ENCODE measurements around the gene ACTL7B.
"Not testable (repeated sequence)": the region's sequence is repeated elsewhere in the genome, so short reads cannot be mapped to it uniquely, and the experiment has no call there.

The ACTL7B gene, protein sequence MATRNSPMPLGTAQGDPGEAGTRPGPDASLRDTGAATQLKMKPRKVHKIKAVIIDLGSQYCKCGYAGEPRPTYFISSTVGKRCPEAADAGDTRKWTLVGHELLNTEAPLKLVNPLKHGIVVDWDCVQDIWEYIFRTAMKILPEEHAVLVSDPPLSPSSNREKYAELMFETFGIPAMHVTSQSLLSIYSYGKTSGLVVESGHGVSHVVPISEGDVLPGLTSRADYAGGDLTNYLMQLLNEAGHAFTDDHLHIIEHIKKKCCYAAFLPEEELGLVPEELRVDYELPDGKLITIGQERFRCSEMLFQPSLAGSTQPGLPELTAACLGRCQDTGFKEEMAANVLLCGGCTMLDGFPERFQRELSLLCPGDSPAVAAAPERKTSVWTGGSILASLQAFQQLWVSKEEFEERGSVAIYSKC

DNA sequence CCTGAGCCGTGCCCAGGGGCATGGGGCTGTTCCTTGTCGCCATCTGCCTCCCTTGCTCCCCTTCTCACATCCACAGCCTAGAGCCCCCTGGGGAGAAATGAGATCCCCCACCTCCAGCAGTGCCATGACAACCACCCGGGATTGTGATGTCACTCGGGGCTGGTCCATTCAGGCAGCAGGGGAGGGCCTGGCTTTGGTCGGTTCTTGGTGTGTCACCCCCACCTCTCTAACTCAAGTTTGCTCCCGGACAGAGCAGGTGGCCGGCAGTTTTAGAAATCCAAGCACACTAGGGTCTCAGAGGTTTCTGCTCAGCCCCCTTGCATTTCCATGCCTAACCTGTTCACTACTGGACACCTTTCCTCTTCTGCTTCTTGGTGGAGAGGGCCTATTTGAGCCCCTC, at the start of gene ACTL7B:
Gene ACTL7B (minus strand): TSS at position 99 of the 400 bp plus-strand sequence. CDS start 56 bp downstream, at position 43.
- no peak for DNase-seq

DNA sequence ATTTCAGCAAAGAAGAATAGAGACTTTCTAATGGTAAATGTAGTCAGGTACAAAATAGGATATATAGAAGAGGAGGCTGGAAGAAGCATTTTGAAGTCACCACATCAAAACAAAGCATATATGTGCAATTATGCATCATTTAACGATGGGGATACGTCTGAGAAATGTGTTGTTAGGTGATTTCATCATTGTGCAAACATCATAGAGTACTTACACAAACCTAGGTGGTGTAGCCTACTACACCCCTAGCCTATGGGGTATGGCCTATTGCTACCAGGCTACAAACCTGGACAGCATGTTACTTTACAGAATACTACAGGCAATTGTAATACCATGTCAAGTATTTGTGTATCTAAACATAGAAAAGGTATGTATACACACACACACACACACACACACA, 49.7 kb upstream of the ACTL7B start:
- DNase-seq = no peak

DNA sequence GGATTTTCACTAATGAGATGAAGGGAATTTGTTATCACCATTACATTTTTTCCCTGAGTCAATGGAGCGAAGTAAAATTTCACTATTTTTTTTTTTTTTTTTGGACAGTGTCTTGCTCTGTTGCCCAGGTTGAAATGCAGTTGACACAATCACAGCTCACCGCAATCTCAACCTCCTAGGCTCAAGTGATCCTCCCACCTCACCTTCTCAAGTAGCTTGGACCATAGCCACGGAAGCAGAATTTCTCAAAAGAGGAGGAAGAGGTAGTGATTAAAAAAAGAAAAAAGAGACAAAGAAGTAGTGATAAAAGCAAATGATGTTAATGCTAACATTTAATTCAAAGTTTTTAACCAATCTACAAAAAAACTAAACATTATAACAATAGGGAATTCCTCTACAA, 48.4 kb upstream of the ACTL7B start:
- no peak for DNase-seq

DNA sequence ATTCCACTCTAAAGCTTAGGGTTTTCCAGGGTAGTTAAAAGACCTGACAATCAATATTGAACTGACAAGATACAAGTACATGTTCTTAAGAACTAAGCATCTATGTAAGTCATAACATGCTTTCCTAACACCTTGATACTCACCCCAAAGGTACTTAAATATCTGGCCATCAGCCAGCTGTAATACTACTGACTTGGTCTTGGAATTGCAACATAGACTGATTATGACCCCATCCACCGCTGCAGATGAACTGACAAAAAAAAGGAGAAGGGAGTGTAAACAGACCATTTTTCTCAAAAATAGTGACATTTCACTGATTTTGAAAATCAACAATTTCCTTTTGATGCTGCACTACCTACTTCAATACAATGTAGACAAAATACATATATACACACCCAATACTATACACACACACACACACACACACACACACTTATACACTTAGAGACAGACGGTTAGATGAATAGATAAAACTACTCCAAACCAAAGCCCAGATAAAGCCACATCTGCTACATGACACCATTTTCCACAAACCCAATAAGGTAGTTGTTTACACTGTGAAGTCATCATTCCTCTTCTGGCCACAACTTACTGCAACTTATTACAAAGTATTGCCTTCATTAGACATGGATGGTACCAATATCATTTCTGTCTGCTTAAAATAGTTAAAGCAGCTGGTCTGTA, 47.8 kb upstream of the ACTL7B start:
- no peak for DNase-seq

DNA sequence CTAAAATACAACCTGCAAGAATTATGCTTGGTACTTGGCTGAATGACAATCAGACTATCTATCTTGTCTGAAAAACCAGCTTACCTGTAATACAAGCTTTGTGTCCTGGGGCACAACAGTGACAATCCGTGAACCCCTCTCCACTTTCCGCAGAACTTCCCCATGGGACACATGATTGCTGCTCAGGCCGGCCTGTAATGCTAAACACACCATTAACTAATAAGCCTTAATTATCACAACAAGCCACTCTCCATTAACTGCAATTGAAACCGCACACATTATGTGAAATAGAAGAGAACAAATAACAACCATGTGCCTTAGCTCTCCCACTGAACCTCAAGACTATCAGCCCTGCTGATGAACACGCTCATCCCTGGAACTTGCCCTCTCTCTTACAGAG, 44.4 kb upstream of the ACTL7B start:
- no peak for DNase-seq

DNA sequence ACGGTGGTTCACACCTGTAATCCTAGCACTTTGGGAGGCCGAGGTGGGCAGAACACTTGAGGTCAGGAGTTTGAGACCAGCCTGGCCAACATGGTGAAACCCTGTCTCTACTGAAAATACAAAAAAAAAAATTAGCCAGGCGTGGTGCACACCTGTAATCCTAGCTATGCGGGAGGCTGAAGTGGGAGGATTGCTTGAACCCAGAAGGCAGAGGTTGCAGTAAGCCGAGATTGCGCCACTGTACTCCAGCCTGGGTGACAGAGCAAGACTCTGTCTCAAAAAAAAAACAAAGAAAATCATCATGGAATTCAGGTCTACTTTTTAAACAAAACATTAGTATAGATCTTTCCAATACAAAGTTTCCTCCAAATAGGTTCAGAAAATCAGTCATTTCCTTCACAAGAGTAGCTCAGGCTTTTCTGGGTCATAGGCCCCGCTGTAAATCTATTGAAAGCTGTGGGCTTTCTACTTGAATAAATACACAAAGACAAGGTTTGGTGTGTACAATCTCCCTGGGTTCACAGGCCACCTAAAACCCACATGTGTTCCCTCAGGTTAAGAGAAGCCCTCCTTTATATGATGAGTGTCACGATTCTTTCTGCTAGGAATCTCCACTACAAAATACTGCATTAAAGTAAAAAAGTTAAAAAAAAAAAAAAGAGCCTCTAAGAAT, 43.4 kb upstream of the ACTL7B start:
- not testable (repeated sequence) for DNase-seq

DNA sequence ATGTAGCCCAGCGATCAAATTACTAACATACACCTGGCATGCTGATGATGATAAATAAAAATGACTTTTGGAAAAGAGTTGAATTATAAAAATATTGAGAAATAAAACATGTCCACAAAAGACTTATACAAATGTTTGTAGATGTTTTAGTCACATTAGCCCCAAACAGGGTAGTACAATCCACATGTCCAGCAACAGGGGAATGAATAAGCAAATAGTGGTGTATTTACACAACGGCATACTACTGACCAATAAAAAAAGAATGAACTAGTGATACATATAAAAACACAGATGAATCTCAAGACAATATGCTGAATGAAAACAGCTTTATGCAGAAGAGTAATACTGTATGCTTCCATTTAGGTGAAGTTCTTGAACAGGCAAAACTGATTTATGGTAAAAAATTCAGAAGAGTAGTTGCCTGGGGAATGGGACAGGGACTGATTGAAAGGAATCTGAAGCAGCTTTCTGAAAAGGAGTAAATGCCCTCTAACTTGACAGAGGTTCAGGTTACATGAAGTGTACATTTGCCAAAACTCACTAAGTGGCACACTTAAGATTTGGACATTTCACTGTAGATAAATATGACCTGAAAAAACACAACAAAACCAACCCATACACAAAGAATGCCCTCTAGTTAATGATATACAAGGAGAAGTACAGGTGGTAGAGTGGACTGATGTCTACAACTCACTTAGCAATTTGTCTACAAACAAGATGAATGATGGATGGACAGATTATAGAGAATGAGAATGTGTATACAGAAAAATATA, 41.7 kb upstream of the ACTL7B start:
- DNase-seq = no peak

DNA sequence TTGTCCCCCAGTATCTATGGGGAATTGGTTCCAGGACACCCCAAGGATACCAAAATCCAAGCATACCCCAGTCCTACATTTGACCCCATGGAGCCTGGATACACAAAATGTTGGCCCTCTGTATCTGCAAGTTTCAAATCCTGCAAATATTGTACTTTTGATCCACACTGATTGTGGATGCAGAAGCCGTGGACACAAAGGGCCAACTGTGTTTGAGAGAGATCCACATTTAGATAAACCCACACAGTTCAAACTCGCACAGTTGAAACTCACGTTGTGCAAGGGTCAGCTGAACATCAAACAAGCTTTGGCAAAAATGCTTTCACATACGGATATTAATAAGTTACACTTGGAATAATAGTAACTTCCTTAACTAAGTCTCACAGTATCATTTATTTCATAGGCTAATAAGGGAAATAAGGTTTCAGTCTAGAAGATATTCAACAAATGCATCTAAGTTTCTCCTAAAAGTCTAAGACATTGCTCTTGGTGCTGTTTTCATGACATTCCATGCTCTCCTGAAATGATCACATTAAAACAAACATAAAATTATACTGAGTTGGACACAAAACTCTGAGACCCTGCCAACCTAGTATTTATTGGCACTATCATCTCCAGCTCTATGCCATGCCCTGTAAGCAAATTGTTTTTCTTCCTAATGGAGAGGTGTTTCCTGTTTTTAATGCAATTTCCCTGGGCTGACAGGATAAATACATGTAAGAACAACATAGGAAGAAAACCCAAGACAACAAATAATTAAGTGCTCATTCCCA, 38.6 kb upstream of the ACTL7B start:
- DNase-seq = no peak

DNA sequence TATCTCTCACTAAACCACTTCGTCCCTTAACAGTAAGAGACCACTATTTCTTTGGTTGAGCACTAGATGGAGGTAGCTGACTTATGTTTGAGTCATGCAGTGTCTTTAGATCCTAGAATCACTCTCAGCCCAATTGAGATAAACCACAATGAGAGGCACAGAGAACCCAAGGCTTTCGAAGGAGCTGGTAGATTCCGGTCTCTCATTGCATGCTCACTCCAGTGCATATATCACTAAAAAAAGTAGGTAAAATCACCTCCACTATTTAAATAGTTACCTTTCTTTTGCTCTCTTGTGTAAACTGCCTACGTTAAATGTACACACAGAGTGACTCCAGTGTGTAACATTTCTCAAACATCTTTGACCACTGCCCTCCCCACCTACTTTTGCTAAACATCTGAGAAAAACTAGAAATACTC, 33.9 kb upstream of the ACTL7B start:
- no peak for DNase-seq

DNA sequence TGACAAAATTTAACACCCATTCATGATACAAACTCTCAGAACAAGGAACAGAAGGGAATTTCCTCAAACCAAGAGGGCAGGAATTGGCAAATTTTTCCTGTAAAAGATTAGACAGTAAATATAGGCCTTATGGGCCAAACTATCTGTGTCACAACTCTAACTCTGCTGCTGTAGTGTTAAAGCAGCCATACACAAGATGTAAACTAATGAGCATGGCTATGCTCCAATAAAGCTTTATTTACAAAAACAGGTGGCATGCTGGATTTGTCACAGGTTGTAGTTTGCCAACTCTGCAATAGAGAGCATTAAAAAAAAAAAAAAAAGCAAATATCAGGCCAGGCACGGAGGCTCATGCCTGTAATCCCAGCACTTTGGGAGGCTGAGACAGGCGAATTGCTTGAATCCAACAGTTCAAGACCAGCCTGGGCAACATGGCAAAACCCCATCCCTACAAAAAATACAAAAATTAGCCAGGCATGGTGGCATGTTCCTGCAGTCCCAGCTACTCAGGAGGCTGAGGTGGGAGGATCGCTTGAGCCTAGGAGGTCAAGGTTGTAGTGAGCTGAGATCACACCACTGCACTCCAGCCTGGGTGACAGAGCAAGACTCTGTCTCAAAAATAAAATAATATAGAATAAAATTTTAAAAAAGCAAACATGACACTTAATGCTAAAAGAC, 30.9 kb upstream of the ACTL7B start:
- DNase-seq = not testable (repeated sequence)

DNA sequence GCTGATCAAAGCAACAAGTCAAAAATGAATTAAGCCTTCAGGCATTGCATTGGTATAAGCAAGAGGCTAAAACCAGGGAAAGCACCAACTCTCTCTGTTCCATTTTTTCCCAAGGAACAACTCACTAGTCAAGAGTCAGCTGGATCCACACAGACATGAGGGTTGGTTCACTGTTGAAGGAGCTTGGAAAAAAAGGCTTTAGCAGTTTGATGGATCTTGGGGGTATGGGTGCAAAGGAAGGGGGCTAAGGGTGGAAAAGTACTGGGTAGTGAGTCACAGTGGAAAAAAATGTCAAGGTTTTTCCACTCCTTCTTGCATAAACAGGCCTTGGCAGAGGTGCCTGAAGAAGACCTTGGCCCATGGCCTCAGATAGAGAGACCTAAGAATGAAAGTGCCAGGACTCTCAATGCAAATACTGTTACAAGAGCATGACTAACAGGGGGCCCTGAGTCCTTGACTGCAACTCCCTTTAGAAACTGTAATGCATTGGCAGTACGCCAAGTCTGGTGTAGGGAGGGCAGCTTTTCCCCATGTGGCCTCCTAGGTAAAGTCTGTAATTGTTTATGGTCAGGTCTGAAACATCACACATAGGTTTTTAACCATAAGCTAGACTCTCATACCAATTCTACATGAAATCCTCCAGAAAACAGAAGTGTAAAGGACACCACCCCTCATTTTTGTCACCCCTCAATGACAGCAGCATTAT, 30.0 kb upstream of the ACTL7B start:
- no peak for DNase-seq

DNA sequence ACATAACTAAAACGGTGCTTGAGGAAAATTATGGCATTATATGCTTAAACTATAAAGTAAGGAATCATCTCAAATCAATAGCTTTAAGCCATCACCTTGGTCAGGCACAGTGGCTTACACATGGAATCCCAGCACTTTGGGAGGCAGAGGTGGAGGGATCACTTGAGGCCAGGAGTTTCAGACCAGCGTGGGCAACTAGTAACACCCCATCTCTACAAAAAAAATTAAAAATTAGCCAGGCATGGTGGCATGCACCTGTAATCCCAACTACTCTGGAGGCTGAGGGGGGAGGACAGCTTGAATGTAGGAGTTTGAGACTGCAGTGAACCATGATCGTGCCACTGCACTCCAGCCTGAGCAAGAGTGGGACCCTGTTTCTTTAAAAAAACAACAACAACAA, 28.9 kb upstream of the ACTL7B start:
- DNase-seq = no peak

DNA sequence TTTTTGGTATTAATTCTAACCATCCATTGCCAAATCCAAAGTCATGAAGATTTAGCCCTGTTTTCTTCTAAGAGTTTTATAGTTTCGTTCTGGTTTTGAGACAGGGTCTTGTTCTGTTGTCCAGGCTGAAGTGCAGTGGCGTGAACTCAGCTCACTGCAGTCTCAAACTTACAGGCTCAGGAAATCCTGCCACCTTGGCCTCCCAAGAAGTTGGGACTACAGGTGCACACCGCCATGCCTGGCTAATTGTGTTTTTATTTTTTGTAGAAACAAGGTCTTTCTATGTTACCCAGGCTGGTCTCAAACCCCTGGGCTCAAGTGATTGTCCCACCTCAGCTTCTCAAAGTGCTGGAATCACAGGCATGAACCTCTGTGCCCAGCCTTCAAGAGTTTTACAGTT, 27.3 kb upstream of the ACTL7B start:
- DNase-seq = no peak

DNA sequence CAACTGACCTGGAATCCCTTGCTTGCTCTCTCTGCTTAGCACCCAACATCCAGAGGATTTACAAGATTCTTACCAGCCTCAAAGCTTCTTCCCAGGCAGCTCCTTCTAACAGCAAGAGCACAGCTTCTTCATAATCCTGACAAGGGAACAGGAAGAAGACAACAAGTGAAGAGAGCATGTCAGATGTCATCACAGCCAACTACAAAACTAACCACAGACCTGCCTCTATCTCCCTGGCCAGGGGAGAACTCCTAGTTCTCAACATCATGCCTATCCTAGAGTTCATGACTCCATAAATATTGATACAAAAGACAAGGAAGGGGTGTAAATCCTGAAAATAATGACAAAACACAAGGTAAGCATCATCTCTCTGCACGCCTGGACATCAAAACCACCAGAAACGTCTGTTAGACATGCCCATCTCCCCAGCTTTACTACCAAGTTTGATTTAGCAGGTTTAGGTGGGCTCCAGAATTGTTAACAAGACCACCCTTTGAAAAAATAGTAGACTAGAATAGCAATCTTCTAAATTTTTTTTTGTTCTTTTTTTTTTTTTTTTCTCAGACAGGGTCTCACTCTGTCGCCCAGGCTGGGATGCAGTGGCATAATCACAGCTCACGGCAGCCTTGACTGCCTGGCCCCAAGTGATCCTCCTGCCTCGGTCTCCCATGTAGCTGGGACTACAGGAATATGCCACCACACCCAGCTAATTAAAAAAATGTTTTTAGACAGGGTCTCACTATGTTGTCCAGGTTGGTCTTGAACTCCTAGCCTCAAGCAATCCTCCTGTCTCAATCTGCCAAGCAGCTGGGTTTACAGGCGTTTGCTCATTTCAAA, 26.5 kb upstream of the ACTL7B start:
- DNase-seq = no peak

DNA sequence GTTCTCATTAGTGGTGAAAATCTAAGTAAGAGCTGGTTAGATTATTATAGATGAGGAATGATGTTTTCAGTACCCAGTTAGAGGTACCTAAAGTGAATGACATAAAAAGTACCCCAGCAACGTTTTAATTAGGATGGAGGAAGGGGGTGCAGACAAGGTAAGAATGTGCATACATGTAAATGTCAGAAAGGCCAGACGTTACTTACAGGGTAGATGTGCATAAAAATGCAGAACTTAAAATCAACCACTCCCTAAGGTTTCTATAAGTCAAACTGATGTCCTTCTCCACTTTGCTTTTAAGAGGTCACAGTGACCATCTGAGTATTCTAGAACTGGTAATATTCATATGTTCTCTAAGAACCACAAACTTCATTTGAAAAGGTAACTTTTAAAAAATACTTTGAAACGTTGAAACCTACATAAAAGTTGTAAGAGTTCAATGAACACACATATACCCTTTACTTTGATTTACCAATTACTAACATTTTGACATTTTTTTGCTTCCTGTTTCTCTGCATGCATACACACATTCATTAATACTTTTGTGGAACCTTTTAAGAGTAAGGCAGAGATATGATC, 25.0 kb upstream of the ACTL7B start:
- DNase-seq = no peak

DNA sequence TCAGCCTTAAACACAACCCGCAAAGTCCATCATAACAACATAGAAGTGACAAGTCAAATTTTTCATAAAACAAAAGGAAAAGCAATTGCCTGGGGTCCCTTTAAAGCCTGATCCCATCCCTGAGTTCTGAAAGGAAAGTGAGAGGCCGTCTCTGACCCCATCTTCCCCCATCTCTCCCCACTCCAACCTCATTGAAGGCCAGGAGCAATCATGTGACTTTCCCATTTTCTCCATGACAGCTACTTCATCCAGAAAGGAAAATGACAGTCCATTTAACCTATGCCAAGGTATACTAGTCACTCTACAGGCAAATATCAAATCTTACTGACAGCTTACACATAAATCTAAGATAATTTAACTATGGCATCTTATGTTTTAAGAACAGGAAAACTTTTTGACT, 21.7 kb upstream of the ACTL7B start:
- no peak for DNase-seq

DNA sequence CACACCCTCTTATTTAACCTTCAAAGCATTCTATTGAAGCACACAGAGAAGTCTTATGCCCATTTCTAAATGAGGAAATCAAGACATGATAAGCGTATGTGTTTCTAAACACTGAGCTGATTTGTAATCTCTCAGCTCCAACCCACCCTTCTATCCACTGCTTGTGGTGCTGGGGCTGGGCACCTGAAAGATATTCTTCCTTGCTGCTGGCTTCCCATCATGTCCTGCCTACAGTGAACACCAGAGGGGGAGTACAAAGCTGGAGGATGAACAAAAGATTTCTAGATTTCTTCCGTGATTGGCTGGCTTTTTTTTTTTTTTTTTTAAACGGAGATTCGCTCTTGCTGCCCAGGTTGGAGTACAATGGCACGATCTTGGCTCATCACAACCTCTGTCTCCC, 20.6 kb upstream of the ACTL7B start:
- DNase-seq = no peak

DNA sequence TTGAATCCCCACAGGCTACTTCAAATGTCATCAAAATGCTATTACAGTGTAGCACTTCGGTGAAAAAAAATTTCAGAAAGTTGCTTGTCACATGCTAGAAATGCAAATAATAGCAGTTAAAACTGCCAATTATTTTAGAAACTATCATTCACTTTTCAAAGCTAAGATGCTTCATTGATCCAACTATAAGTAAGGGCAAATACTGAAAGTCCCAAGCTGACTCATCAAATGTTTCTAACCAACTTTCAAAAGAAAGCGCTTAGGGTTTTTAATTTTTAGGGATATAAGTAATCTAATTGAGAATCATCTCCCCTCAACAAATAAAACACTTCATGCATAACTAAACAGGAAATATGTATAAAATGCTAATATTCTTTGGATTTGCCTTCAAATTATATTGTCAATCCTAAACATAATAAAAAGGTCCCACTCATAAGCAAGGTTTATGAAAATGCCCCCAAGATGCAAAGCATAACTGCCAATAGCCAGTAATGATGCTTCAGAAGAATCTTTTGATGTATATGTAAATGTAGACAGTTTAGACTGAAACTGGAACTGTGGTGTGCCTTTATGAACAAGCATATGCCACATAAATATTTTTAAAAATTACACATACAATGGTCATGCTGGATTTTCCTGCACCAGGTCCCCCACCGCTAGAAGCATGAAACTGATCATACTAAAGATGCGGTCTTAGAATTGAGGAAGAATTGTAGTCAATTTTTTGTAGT, 18.4 kb upstream of the ACTL7B start:
- no peak for DNase-seq

All from CD4-positive, alpha-beta T cell treated with Interleukin-4 for 4 hours (primary cell).